Stomach smooth muscle (tissue), 2 donors: Measurements from ENCODE around the gene INKA2.

Experiments used
- H3K27ac ChIP-seq: one replicate; pipeline ENCODE4 v1.7.0; 2013; ENCODE audit warnings: mild to moderate bottlenecking, low read length, inconsistent platforms
- H3K27me3 ChIP-seq, 2 donors: one replicate each; pipeline ENCODE4 v1.7.0; 2013; ENCODE audit warnings: low read length in 2 of 2; ENCODE audit not compliant: insufficient read depth in 2 of 2, control insufficient read depth in 1 of 2
- H3K36me3 ChIP-seq, 2 donors: one replicate each; pipeline ENCODE4 v1.7.0; 2013; ENCODE audit warnings: low read length in 2 of 2; ENCODE audit not compliant: control insufficient read depth in 2 of 2, insufficient read depth in 2 of 2
- H3K4me1 ChIP-seq: one replicate; pipeline ENCODE4 v1.7.0; 2013; ENCODE audit warnings: low read length; ENCODE audit not compliant: control insufficient read depth, insufficient read depth
- H3K4me3 ChIP-seq, 2 donors: one replicate each; pipeline ENCODE4 v1.7.0; 2013; ENCODE audit warnings: low read length in 2 of 2
- H3K9ac ChIP-seq, 2 donors: one replicate each; pipeline ENCODE4 v1.7.0; 2013; ENCODE audit warnings: low read length in 2 of 2, mild to moderate bottlenecking in 1 of 2
- H3K9me3 ChIP-seq, 2 donors: one replicate each; pipeline ENCODE4 v1.7.0; 2013; ENCODE audit warnings: low read length in 2 of 2; ENCODE audit not compliant: control insufficient read depth in 2 of 2
- donor health status: healthy.
- donor health status: Pancreatic carcinoma.

Gene INKA2

DNA sequence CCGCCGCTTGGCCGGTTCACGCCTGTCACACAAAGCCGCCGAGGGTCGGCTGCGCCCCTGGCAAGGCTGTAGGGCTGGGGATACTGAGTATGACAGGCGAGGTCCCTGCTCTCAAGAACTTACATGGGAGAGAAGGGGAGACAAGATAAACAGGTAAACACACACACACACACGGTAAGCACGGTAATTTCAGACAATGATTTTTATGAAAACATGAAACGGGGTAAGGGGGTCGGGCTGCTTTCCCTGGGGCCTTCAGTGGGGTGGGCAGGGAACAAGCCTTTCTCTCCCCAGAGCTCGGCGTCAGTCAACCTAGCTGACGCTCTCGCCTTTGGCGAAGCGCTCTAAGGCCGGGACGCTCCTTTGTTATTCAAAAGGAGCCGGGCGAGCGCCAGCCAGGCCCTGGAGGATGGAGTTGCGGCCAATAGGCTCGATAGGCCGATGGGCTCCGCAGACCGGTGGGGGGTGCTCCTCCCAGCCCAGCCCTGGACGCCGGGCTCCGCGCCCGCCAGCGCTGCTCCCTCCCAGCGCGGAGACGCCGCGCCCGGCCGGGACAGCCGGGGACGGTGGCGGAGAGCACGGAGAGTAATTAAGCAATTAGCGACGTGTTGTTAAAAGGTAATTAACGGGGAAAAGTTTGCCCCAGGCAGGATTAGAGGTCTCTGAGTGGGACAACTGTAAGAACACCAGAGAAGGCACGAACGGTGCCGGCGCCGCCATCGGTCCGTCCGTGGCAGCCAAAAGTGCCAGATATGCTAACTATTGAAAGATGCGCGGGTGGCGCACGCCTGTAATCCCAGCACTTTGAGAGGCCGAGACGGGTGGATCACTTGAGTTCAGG is 950 bp upstream of the INKA2 start:
- Histone ChIP-seq H3K9me3 (no peaks in the 10 kb centered on the region), H3K4me1 (peaks cover 69% of the 10 kb centered on the region), H3K27me3 (no peaks in the 10 kb centered on the region), H3K36me3 (no peaks in the 10 kb centered on the region), H3K27ac (peak overlapping the region; percentile 96), H3K9ac (peak overlapping the region; percentile 68 to 90), H3K4me3 (peak overlapping the region; percentile 86 to 89)

DNA sequence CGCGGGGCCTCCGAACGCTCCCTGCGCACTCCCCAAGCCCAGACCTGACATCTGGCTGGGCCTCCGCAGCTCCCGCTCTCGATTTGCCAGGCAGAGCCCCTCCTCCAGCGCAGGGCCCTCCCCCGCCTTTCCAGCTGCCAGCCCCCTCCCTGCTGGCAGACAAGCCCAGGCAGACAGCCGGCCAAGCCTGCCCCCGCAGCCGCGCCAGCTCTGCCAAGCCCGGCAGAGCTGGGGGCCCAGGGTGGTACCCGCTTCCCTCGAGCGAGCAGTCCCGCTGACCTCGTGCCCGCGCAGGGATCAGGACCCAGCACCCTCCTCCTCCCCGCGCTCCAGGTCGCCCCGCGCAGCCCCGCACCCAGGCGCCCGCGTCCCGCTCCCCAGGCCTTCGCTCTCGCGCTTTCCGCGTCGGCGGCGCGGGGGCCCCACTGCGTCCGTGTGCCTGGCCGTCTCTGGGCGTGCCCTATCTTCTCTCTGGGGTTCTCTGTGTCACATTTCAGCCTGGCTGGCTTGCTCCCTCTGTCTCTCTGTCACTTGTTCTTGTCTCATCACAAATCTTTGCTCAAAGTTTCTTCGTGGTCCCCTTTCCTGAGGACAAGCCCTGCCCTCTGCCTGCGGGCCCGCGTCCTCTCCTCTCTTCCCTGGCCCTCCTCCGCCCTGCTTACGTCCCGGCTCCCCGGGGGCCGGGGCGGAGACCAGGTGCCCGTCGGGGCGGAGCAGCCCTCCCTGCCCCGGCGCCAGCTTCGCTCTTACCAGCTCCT is 580 bp downstream of the INKA2 start:
- H3K9me3 ChIP-seq, result no peaks in the 10 kb centered on the region
- no peaks in the 10 kb centered on the region for H3K36me3 ChIP-seq
- H3K27me3 ChIP-seq, result no peaks in the 10 kb centered on the region
- H3K4me3 ChIP-seq, result peak overlapping the region; percentile 86 to 89
- H3K4me1 ChIP-seq, result peaks cover 76% of the 10 kb centered on the region
- H3K9ac ChIP-seq, result peak overlapping the region; percentile 69 to 90
- H3K27ac ChIP-seq, result peak overlapping the region; percentile 96

DNA sequence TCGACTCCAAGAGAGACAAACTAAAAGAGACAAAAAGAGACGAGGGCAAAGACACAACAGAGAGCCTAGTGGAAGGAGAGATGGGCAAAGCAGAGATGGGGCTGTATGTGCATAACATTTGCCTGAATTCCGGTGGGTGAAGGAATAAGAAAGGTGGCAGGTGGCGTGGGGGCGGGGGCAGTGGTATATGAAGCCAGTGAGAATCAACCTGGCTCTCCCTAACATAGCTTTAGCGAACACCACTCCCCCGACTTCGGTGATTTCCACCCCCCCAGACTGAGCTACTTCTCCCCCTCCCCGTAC is 1.1 kb downstream of the INKA2 start:
- H3K4me1 ChIP-seq, result peaks cover 76% of the 10 kb centered on the region
- H3K27ac ChIP-seq, result peak overlapping the region; percentile 96
- H3K9ac ChIP-seq, result peak overlapping the region; percentile 69 to 81
- no peaks in the 10 kb centered on the region for H3K27me3 ChIP-seq
- no peaks in the 10 kb centered on the region for H3K9me3 ChIP-seq
- H3K4me3 ChIP-seq, result peak overlapping the region; percentile 86 to 89
- no peaks in the 10 kb centered on the region for H3K36me3 ChIP-seq

DNA sequence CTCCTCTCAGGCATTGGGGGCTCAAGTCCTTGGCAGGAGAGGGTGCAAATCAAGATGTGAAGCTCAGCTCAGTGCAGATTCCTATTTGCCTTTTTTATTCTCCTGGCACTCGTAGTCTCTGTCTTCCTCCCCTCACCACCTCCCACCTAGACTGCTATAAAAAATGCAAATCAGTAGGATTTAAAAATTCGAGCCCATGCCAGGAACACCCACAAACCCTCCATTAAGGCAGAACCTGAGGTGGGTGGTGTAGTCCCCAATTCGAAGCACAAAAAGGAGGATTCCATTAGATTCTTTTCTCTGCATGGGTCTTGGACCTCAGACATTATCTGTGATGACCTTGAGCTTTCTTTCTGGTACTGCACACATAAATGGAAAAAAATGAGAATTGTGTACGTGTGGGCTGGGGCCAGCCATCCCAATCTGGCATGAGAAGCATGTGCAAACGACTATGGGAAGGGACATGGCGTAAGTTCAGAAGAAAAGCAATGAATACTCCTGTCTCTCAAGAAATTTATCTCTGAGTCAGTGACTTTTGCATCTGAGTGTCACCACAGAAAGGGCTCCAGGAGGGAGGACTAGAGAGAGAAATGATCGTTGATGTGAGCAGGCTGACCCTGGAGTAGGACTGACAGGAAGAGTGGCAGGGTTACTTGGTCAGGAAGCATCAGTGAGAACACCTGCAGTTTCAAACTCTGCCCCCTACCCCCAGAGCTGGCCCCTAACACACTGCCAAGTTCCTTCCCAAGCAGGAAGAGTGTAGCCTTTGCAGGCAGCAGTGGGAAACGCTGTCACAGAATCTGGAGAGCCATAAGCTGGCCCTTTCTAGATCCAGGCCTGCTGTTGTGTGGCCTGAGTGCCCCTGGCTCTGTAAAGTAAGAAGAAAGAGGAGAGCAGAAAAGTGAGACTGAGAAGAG is 1.7 kb downstream of the INKA2 start:
- Histone ChIP-seq H3K27me3 (no peaks in the 10 kb centered on the region), H3K4me3 (peak overlapping the region; percentile 86 to 89), H3K4me1 (peaks cover 79% of the 10 kb centered on the region), H3K27ac (peak overlapping the region; percentile 96), H3K9me3 (no peaks in the 10 kb centered on the region), H3K9ac (peak overlapping the region; percentile 69 to 81), H3K36me3 (no peaks in the 10 kb centered on the region)

DNA sequence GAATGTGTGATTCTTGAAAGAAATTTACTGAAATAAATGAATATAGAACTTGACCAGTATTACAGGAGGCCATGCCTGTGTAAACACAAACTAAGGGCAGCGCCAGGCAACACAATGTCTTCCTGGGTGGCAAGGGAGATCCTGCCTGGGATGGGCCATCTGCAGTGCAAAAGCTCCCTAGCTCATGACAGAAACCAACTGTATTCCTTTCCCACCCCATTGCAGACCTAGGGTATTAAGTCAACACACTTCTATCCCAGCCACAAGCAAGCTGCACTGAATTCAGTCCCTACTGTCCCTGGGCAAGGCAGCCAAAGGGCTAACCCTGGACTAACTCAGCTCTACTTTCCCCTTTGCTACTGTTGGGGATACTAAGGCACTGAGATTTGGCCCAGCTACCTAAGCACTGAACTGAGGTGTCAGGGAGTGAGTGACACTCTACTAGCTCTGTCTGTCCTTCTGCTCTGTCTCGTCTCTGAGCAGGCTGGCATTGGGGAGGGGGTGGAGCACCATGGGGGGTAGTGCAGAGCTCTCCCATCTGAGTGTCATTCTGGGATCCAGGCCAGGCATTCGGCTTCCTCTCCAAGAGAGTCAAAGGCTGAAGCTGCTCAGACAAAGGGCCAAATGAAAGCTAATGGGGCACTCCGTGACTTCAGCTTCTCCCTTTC is 2.5 kb downstream of the INKA2 start:
- H3K27me3 ChIP-seq, result no peaks in the 10 kb centered on the region
- H3K9me3 ChIP-seq, result no peaks in the 10 kb centered on the region
- peak overlapping the region; percentile 86 to 89 for H3K4me3 ChIP-seq
- H3K36me3 ChIP-seq, result no peaks in the 10 kb centered on the region
- peaks cover 86% of the 10 kb centered on the region for H3K4me1 ChIP-seq
- H3K27ac ChIP-seq, result peak overlapping the region; percentile 96
- peak overlapping the region in 1 of 2 donors; percentile 29 for H3K9ac ChIP-seq

DNA sequence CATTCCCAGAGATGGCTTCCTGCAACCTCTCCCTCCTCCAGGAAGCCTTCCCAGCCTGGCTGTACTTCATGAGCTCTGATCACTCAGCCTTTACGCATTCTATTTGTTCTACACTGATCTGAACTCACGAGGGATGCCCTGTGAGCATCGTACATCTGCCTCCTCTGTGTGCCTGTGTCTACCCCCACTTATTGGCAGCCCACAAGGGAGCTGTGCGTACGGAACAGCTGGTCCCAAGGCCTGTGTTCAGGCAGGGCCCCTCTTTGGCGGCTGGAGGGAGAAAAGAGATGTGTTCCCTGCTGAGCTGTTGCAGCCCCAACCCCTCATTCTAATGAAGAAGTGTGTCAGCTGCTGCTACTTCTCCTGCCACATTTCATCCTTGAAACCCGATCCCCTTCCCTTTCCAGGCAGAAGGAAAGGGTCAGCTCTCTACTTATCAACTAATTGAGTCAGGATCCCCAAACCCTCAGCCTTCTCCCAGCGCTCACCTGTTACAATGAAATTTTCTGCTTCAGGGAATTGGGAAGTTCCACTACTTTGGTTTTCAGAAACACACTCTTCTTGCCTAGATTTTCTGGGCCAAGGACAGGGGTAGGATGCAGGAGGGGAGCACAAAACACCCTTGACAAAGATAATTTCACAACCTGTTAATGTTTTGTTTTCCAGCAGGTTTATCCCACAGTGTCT is 3.2 kb downstream of the INKA2 start:
- Histone ChIP-seq H3K27ac (peak overlapping the region; percentile 41), H3K9ac (no peak overlapping the region), H3K27me3 (no peaks in the 10 kb centered on the region), H3K4me1 (peaks cover 83% of the 10 kb centered on the region), H3K36me3 (no peaks in the 10 kb centered on the region), H3K4me3 (peak overlapping the region in 1 of 2 donors; percentile 15), H3K9me3 (no peaks in the 10 kb centered on the region)

DNA sequence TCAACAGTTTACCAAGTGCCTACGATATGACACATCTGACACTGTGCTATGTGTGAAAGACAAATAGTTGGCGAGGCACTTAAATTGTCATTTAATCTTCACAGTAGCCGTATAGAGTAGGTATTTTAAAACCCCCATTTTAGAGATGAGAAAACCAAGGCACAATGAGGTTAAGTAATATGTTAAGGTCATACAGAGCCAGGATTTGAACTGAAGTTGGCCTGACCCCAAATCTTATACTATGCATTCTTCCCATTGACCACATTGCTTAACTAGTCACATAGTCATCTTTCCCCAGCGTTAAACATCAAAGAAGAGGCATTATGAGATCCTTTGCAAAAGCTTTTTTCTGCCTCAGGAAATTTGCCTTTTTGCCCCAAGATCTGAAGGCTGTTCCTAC is 3.9 kb downstream of the INKA2 start:
- Histone ChIP-seq H3K4me3 (no peak overlapping the region), H3K27me3 (no peaks in the 10 kb centered on the region), H3K27ac (no peak overlapping the region), H3K9me3 (no peaks in the 10 kb centered on the region), H3K9ac (no peak overlapping the region), H3K36me3 (no peaks in the 10 kb centered on the region), H3K4me1 (peaks cover 86% of the 10 kb centered on the region)

DNA sequence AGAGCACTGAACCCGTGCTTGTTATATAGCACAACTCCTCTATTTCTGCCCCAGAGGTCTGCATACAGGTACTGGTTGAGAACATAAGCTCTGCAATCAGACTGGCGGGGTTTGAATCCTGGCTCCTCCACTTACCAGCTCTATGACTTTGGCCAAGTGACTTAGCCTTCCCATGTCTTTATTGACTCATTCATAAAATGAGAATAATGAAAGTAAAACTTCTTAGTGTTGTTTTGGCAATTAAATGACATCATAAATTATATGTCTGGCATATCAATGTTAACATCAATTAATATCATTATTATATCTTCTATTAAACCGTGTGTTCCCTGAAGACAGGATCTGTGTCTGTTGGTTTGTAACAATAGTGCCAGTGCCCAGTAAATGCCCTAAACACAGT is 4.3 kb downstream of the INKA2 start:
- no peak overlapping the region for H3K9ac ChIP-seq
- H3K4me1 ChIP-seq, result peaks cover 86% of the 10 kb centered on the region
- peak overlapping the region; percentile 70 for H3K27ac ChIP-seq
- H3K27me3 ChIP-seq, result no peaks in the 10 kb centered on the region
- H3K9me3 ChIP-seq, result no peaks in the 10 kb centered on the region
- no peaks in the 10 kb centered on the region for H3K36me3 ChIP-seq
- no peak overlapping the region for H3K4me3 ChIP-seq

DNA sequence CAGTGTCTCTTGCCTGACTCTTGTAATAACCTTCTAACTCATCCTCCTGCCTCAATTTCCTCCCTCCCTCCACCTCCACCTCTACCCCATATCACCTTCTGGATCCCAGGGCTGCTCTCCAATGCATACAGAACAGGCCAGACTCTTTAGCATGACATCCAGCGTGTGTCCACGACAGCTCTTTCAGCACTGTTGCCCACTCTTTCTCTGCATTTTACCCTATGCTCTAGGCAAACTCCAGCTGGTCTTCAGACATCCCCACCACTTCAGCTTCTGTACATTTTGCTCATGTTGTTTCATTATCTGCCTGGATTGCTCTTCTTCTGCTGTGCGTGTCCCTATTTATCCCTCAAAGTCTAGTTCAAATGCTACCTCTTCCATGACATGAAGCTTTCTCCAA is 4.8 kb downstream of the INKA2 start:
- Histone ChIP-seq H3K9me3 (no peaks in the 10 kb centered on the region), H3K27ac (peak overlapping the region; percentile 70), H3K27me3 (no peaks in the 10 kb centered on the region), H3K9ac (peak overlapping the region in 1 of 2 donors; percentile 13), H3K4me3 (no peak overlapping the region), H3K36me3 (no peaks in the 10 kb centered on the region), H3K4me1 (peaks cover 86% of the 10 kb centered on the region)
